Cardiac septum (tissue), 1 donor: ENCODE measurements around the gene FDXR. TPM values are rescaled to one million over a fixed set of nuclear protein-coding genes. Genes with fewer than 3 reads are reported as not detected.
"Not testable (repeated sequence)": the region's sequence is repeated elsewhere in the genome, so short reads cannot be mapped to it uniquely, and the experiment has no call there.

ENCODE experiments used
- DNase-seq: peaks from one replicate; pipeline ENCODE4 v3.0.0-alpha.2; 2020; ENCODE audit warnings: low spot score
- intact Hi-C: fragments of 100-400 bp; cut with DNase I; formaldehyde crosslinking; loops from one replicate; pipeline ENCODE4 v1.14.0; 2022
- long read RNA-seq: library from polyadenylated mRNA; unstranded; transcript quantifications from one replicate; pipeline ENCODE4 v2.0.0, GENCODE V29; 2021
- total RNA-seq: library from RNA; stranded (reverse); fragmentation: NEBNext Ultra II Directional; extraction: Animal tissue kit (Norgen Biotek cat#: 25700); gene quantifications from one replicate; pipeline ENCODE4 v1.2.1, GENCODE V29; 2021
- donor health status: DM: no; HTN: no; CAD: no.

The FDXR gene
- total RNA-seq: 3.9 TPM
- long read RNA-seq, transcript FDXR-201 (12 exons, 1,875 nt): major isoform, 6 of 12 reads
- long read RNA-seq, partial matches to known transcripts: 2 of 12 reads
- long read RNA-seq, other reads (novel, unspliced or antisense): 4 of 12 reads

- no peak for DNase-seq
Measured at GRCh38 chr17:74872313-74873036, at the start of gene FDXR. Gene FDXR, minus strand, starts transcription at chr17:74872994. Its CDS starts 50 bp downstream, at chr17:74872944.

DNA sequence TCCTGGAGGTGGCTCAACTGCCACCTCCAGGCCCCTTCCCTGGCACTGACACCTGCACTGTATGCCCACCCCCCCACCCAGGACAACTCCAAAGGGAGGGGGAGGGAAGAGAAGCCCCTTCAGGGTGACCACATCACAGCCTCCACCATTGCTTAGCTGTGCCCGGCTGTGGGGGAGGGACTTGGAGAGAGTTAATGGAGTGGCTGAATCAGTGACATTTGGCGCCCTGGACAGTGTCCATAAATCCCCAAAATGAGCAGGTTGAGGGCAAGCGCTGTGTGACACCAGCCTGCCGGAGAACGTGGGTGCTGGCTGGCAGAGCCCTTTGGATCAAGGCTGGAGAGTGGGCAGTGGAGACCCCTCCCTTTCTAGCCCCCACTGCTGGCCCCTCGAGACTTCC is 49.4 kb upstream of the FDXR start:
- DNase-seq: no peak
- intact Hi-C loops: no loop called here

More at GRCh38 chr17:74872313-74873036, at the start of gene FDXR:
- intact Hi-C loops: no loop called here

GRCh38 chr17:74921769-74922168 is 49.0 kb upstream of the FDXR start:
- DNase-seq: no peak
- intact Hi-C loops: no loop called here

DNA sequence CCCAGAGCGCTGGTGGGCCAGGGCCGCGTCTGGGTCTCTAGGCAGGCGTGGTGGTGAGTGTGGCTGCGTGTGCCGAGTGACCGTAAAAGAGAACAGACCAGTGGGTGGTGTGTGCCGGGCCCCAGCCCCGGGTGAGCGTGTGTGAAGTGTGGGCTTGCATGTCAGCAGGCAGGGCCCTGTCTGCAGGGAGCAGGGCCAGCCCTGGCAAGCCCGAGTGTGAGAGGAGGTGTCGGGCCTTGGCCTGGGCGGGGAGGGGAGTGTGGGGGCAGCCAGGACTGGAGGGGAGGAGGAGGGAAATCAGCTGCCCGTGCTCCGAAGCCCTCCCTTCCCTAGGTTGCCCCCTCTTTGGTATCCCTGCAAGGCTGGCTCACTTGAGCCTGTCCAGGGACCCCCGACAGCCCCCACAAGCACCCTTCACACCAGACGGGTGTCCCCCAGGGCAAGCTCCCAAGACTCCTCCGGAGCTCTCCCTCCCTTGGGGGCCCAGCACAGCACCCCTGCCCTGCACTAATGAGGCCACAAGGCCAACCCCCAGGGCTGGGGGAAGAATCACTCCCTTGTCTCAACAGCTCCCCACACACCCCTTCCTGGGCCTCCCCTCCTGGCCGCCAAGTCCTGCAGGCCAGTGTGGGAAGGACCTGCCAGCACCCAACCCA is 48.4 kb upstream of the FDXR start:
- DNase-seq: no peak
- intact Hi-C loops: no loop called here

DNA sequence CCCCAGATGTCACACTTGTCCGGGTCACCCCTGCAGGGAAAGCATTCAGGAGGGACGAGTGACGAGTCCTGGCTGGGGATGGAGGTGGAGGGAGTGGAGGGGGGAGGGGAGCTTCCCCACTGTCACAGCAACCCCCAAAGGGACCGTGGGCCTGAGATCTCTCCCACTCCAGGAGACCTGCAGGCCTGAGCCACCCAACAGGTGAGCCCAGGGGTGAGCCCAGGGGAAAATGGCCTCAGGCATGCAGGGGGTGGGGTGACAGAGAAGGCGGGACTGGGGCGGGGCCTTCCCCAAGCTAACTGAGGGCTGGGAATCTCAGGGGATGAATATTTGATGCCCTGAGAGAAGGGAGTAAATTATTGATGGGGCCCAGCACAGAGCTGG is 47.8 kb upstream of the FDXR start:
- intact Hi-C loops: no loop called here

GRCh38 chr17:74920306-74920620 is 47.5 kb upstream of the FDXR start:
- no peak for DNase-seq
- intact Hi-C loops: no loop called here

More for the DNA sequence above, 47.8 kb upstream of the FDXR start:
- DNase-seq: no peak

DNA sequence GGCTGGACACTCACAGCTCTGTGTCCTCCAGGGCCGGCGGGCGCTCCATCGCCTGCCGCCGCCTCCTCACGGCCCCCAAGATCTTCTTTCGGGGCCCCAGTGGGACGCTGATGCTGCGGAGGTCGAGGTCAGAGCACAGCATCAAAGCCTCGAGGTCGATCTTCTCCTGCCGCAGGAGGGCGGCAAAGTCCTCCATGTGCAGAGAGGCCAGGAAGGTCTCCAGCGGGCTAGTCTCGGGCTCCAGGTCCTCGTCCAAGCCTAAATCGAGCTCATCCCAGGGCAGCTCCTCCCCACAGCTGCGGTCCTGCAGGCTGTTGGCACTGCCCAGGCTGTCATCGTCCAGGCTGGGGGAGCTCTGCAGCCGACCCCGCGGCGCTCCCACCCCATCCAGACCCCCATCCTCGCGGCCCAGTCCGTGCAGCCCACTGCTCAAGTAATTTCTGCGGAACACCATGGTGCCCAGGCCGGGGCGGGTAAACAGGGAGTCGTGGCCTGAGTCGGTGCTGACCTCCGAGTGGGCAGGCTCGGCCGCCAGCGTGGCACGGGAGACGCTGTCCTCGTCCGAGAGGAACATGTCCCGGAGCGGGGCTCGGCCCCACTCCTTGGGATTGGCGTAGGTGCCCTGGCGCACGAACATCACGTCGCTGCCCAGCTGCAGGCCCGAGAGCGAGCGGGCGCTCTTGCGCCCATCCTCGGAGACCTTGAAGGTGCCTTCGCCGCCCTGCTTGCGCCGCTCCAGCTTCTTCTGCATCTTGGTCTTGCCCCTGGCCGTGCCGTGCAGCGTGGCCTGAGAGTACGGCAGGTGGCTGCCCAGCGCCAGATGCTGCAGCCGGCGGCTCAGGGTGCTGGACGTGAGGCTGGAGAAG is 46.9 kb upstream of the FDXR start:
- intact Hi-C loops: no loop called here

GRCh38 chr17:74918906-74919305 is 46.1 kb upstream of the FDXR start:
- intact Hi-C loops: no loop called here
- no peak for DNase-seq

More for the DNA sequence above, 46.9 kb upstream of the FDXR start:
- DNase-seq: no peak

GRCh38 chr17:74917430-74917829 is 44.6 kb upstream of the FDXR start:
- intact Hi-C loops: no loop called here

GRCh38 chr17:74916851-74917199 is 44.0 kb upstream of the FDXR start:
- no peak for DNase-seq
- intact Hi-C loops: no loop called here

More at GRCh38 chr17:74917430-74917829, 44.6 kb upstream of the FDXR start:
- DNase-seq: no peak

- no peak for DNase-seq
- intact Hi-C loops: no loop called here
Measured at GRCh38 chr17:74916136-74916850, 43.5 kb upstream of the FDXR start.

- intact Hi-C loops, DNase-seq: not testable (repeated sequence)
Measured at GRCh38 chr17:74911423-74911822, 38.6 kb upstream of the FDXR start.

GRCh38 chr17:74909097-74909496 is 36.3 kb upstream of the FDXR start:
- DNase-seq, intact Hi-C loops: not testable (repeated sequence)

DNA sequence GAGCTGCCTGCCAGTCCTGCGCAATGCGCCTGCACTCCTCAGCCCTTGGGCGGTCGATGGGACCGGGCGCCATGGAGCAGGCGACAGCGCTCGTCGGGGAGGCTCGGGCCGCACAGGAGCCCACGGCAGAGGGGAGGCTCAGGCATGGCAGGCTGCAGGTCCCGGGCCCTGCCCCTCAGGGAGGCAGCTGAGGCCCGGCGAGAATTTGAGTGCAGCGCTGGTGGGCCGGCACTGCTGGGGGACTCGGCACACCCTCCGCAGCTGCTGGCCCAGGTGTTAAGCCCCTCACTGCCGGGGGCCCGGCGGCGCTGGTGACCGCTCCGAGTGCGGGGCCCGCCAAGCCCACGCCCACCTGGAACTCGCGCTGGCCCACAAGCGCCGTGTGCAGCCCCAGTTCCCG is 34.2 kb upstream of the FDXR start:
- intact Hi-C loops: no loop called here
- DNase-seq: no peak

- intact Hi-C loops: not testable (repeated sequence)
Measured at GRCh38 chr17:74906214-74906793, 33.5 kb upstream of the FDXR start.

DNA sequence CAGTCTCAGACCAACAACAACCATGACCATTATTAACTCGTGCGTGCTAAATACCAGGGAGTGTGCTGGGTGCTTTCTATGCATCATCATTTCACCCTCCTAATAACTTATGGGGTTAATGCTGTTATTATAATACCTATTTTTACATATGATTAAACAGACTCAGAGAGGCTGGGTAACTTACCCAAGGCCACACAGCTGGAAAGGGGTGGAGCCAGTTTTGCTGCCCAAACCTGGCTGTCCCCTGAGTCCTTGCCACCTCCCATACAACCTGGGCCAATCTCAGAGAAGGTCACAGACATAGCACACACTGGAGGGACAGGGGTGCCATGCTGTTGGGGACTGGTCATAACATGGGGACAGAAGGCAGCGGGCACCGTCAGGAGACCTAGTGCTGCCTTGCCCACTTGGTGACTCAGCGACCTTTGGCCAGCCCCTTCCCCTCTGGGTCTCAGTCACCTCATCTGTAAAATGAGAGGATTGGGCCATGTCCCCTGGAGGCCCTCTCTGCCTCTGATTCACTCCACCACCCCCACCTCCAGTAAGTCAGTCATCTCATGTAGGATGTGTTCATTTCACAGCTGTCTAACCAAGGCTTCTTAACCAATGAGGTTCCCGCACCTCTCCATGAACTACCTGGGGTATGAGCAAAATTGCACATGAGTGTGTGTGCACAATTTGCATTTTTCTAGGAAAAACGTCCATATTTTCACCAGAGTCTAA is 32.1 kb upstream of the FDXR start:
- no peak for DNase-seq
- intact Hi-C loops: no loop called here

More at GRCh38 chr17:74906214-74906793, 33.5 kb upstream of the FDXR start:
- not testable (repeated sequence) for DNase-seq

DNA sequence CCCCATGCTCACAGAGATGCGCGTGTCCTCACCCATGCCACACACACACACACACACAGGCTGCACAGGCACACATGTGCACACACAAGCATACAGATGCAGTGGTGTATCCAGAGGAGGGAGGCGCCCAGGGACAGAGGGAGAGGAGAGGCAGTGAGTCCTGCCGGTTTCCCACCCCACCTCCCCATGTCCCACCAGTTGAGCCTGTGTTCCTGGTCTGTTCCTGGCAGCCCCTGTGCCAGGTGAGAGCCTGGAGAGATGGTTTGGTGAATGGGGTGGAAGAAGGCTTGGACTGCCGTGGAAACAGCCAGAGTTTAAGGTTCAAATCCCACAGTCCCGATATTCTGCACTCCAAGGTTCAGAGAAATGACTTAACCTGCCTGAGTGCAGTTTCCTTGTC is 30.9 kb upstream of the FDXR start:
- intact Hi-C loops: no loop called here
- DNase-seq: no peak

DNA sequence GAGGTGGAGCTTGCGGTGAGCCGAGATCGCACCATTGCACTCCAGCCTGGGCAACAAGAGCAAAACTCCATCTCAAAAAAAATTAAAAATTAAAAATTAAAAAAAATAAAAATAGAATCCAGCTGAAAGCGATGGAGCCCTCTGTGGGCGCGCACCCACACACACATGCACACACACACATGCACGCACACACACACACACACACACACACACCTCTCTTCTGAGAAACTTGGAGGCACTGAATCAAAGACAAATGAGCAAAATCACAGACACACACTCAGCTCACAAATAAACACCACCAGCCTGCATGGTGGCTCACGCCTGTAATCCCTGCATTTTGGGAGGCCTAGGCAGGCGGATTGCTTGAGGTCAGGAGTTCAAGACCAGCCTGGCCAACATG is 30.2 kb upstream of the FDXR start:
- intact Hi-C loops: no loop called here

More for the DNA sequence above, 30.2 kb upstream of the FDXR start:
- no peak for DNase-seq
